Natural killer cell treated with Interleukin-12 subunit alpha and Interleukin-12 subunit beta and Interleukin-15 and Interleukin-18, amount 100 ng/mL, for 72 hours (primary cell): ENCODE measurements around the gene ELP5. TPM values are rescaled to one million over a fixed set of nuclear protein-coding genes. Genes with fewer than 3 reads are reported as not detected.

ENCODE experiments used
- ATAC-seq, 2 donors: fragments of 150-1000 bp; cut with Tn5 transposase in 1 of 2; sonication (Bioruptor Pico), chemical (Tn5 transposase) in 1 of 2; 2 replicates each; pipeline ENCODE4 v1.10.0; 2021
- DNase-seq: peaks from one replicate; pipeline ENCODE4 v3.0.0; 2022; ENCODE audit warnings: low spot score
- H3K27ac Mint-ChIP-seq, 2 donors: 1 replicate in 1 of 2; 2 replicates in 1 of 2; pipeline ENCODE4 v1.8.0; 2022; ENCODE audit warnings: mixed read lengths in 2 of 2, mild to moderate bottlenecking in 1 of 2, moderate library complexity in 1 of 2
- H3K27me3 Mint-ChIP-seq, 2 donors: 1 replicate in 1 of 2; 2 replicates in 1 of 2; pipeline ENCODE4 v1.8.0; 2022; ENCODE audit warnings: mixed read lengths in 2 of 2
- H3K36me3 Mint-ChIP-seq: one replicate; pipeline ENCODE4 v1.8.0; 2022; ENCODE audit warnings: mixed read lengths
- H3K4me1 Mint-ChIP-seq, 2 donors: 1 replicate in 1 of 2; 2 replicates in 1 of 2; pipeline ENCODE4 v1.8.0; 2022; ENCODE audit warnings: low read depth in 2 of 2, mixed read lengths in 2 of 2, mild to moderate bottlenecking in 1 of 2
- H3K4me3 Mint-ChIP-seq: one replicate; pipeline ENCODE4 v1.8.0; 2022; ENCODE audit warnings: mixed read lengths
- H3K9me3 Mint-ChIP-seq: 2 replicates; pipeline ENCODE4 v1.8.0; 2022; ENCODE audit warnings: mixed read lengths
- total RNA-seq, 2 donors: library from RNA; stranded (reverse); gene quantifications; one replicate each; pipeline ENCODE4 v1.2.3, GENCODE V29; 2022

Gene ELP5
- 10 to 100 TPM; 43.5 to 70.5 TPM for total RNA-seq

DNA sequence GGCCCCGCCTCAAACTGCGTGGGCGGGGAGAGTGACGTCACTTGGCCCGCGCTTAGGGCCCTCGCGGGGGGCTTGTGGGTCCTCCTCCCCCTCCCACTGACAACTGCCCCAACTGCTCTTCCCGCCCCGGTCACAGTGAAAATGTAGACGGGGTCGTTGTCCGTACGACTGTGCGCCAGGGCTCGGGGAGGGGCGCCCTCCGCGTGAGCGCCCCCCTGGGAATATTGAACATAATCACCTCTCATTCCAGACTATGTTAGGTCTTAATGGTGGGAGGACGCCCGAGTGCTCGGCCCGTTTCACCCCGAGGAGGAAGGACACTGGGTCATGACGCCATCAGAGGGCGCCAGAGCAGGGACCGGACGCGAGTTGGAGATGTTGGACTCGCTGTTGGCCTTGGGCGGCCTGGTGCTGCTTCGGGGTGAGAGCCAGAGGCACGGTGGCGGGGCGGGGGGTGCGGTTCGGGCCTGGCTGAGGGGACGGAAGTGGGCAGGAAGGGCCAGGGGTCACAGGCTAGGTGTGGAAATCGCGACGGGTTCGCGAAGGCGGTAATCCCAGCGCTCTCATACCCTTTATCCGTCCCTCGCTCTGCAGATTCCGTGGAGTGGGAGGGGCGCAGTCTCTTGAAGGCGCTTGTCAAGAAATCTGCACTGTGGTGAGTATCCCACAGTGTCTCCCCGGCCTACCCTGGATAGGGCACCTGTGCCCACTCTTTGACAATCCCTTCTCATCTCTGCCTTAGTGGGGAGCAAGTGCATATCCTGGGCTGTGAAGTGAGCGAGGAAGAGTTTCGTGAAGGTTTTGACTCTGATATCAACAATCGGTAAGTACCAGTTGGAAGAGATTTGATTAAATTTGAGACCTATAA, at the start of gene ELP5:
ELP5 (plus strand) TSS at position 40 of the 868 bp plus-strand sequence; CDS start at position 376, 336 bp downstream.
- H3K4me3 Mint-ChIP-seq: peak within 1 kb of the TSS; percentile 94
- ATAC-seq (peak; percentile 79 to 80), DNase-seq (peak; percentile 93)
- no peaks in the 10 kb centered on the region for H3K9me3 Mint-ChIP-seq
- peaks cover 41 to 46% of the 10 kb centered on the region in 2 donors for H3K4me1 Mint-ChIP-seq
- H3K27ac Mint-ChIP-seq: peak within 1 kb of the TSS; percentile 86 to 97
- H3K27me3 Mint-ChIP-seq: no peaks in the 10 kb centered on the region
- H3K36me3 Mint-ChIP-seq: peaks cover 19% of the 10 kb centered on the region

- DNase-seq (no peak), ATAC-seq (no peak)
- Mint-ChIP-seq H3K36me3 (no peaks in the 10 kb centered on the region), H3K4me1 (peaks cover 28 to 33% of the 10 kb centered on the region in 2 donors), H3K27ac (peak overlapping the region; percentile 81 to 85), H3K4me3 (peak overlapping the region; percentile 87), H3K9me3 (no peaks in the 10 kb centered on the region), H3K27me3 (no peaks in the 10 kb centered on the region)
These were observed 48.6 kb upstream of the ELP5 start for GRCh38 chr17:7203391-7203790.

DNA sequence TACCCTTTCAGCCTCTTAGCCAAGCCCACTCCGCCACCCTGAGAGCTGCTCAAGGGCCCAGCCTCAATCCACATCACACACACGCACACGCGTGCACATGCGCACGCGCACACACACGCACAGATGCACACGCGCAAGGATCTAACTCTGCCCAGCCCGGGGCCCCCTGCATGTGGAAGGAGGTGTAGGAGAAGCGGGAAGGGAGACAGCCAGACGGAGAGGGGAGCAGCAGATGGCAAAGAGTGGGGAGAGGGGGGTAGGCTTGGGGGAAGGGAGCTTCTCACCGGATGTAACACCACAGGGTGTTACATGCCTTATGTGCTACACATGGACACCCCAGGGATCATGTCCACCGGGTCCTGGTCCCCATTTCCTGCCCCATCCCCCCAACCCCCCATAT, 47.7 kb upstream of the ELP5 start:
- H3K4me1 Mint-ChIP-seq: peaks cover 28 to 33% of the 10 kb centered on the region in 2 donors
- H3K9me3 Mint-ChIP-seq: no peaks in the 10 kb centered on the region
- H3K36me3 Mint-ChIP-seq: no peaks in the 10 kb centered on the region
- ATAC-seq (peak in 1 of 2 donors; percentile 41), DNase-seq (no peak)
- peak overlapping the region; percentile 87 for H3K4me3 Mint-ChIP-seq
- peak overlapping the region; percentile 81 to 85 for H3K27ac Mint-ChIP-seq
- no peaks in the 10 kb centered on the region for H3K27me3 Mint-ChIP-seq

DNA sequence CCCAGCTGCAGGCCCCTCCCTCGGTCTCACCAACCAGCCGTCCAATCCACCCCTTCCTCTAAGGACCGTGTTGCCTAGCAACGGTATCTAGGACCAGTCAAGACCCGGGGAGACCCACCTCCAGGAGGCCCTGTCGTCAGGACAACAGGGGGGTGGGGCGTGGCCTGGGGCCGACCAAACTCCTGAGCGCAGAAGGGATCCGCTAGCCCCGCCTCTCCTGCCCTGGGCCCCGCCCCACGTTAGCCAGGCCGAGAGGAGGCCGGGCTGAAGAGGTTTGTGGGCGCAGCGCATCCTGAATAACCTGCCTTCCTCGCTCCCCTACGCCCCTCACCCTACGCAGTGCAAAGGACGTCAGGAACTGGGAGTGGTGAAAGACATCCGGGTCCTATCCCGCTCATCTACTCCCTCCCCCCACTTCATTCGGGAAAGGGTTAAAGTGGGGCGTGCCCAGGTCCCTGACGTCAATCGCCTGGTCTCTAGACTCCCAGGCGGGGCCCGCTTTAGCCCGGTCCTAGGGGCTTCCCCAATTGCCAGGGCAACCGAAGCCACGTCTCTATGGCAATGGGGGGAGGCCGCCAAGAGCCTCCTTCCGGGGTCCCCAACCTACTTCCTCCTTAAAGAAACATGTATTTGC, 47.1 kb upstream of the ELP5 start:
- H3K4me1 Mint-ChIP-seq: peaks cover 28 to 33% of the 10 kb centered on the region in 2 donors
- peak overlapping the region; percentile 87 for H3K4me3 Mint-ChIP-seq
- H3K27me3 Mint-ChIP-seq: no peaks in the 10 kb centered on the region
- ATAC-seq (peak; percentile 92 to 93), DNase-seq (peak; percentile 93)
- peak overlapping the region; percentile 81 to 85 for H3K27ac Mint-ChIP-seq
- no peaks in the 10 kb centered on the region for H3K36me3 Mint-ChIP-seq
- no peaks in the 10 kb centered on the region for H3K9me3 Mint-ChIP-seq

GRCh38 chr17:7205561-7205960, 46.5 kb upstream of the ELP5 start:
- no peaks in the 10 kb centered on the region for H3K9me3 Mint-ChIP-seq
- H3K27me3 Mint-ChIP-seq: peaks cover 0 to 3% of the 10 kb centered on the region in 2 donors
- H3K4me1 Mint-ChIP-seq: peaks cover 28 to 33% of the 10 kb centered on the region in 2 donors
- DNase-seq (no peak), ATAC-seq (no peak)
- peak overlapping the region; percentile 81 to 85 for H3K27ac Mint-ChIP-seq
- no peaks in the 10 kb centered on the region for H3K36me3 Mint-ChIP-seq
- H3K4me3 Mint-ChIP-seq: peak overlapping the region; percentile 87

GRCh38 chr17:7207120-7208001, 44.7 kb upstream of the ELP5 start:
- H3K27ac Mint-ChIP-seq: peak overlapping the region; percentile 25 to 85
- DNase-seq (no peak), ATAC-seq (no peak)
- H3K4me1 Mint-ChIP-seq: peaks cover 28 to 38% of the 10 kb centered on the region in 2 donors
- H3K36me3 Mint-ChIP-seq: no peaks in the 10 kb centered on the region
- no peaks in the 10 kb centered on the region for H3K9me3 Mint-ChIP-seq
- no peak overlapping the region for H3K4me3 Mint-ChIP-seq
- H3K27me3 Mint-ChIP-seq: peaks cover 5 to 9% of the 10 kb centered on the region in 2 donors

- H3K4me3 Mint-ChIP-seq: no peak overlapping the region
- peaks cover 28 to 39% of the 10 kb centered on the region in 2 donors for H3K4me1 Mint-ChIP-seq
- no peak overlapping the region for H3K27ac Mint-ChIP-seq
- ATAC-seq (no peak), DNase-seq (no peak)
- H3K36me3 Mint-ChIP-seq: no peaks in the 10 kb centered on the region
- peaks cover 6 to 9% of the 10 kb centered on the region in 2 donors for H3K27me3 Mint-ChIP-seq
- no peaks in the 10 kb centered on the region for H3K9me3 Mint-ChIP-seq
These were observed 43.9 kb upstream of the ELP5 start for GRCh38 chr17:7208027-7208571.

GRCh38 chr17:7208754-7209460, 43.1 kb upstream of the ELP5 start:
- ATAC-seq (no peak), DNase-seq (no peak)
- H3K4me1 Mint-ChIP-seq: peaks cover 32 to 41% of the 10 kb centered on the region in 2 donors
- no peaks in the 10 kb centered on the region for H3K36me3 Mint-ChIP-seq
- H3K27me3 Mint-ChIP-seq: peaks cover 6 to 9% of the 10 kb centered on the region in 2 donors
- H3K9me3 Mint-ChIP-seq: no peaks in the 10 kb centered on the region
- no peak overlapping the region for H3K4me3 Mint-ChIP-seq
- no peak overlapping the region for H3K27ac Mint-ChIP-seq

GRCh38 chr17:7211491-7212273, 40.3 kb upstream of the ELP5 start:
- no peaks in the 10 kb centered on the region for H3K9me3 Mint-ChIP-seq
- H3K27me3 Mint-ChIP-seq: peaks cover 6 to 9% of the 10 kb centered on the region in 2 donors
- no peaks in the 10 kb centered on the region for H3K36me3 Mint-ChIP-seq
- no peak for DNase-seq
- no peak overlapping the region for H3K4me3 Mint-ChIP-seq
- no peak overlapping the region for H3K27ac Mint-ChIP-seq
- H3K4me1 Mint-ChIP-seq: peaks cover 28 to 36% of the 10 kb centered on the region in 2 donors
- ATAC-seq: no peak

GRCh38 chr17:7213895-7214299, 38.1 kb upstream of the ELP5 start:
- ATAC-seq (no peak), DNase-seq (no peak)
- Mint-ChIP-seq H3K4me1 (peaks cover 32 to 40% of the 10 kb centered on the region in 2 donors), H3K9me3 (no peaks in the 10 kb centered on the region), H3K36me3 (no peaks in the 10 kb centered on the region), H3K27me3 (peaks cover 6 to 9% of the 10 kb centered on the region in 2 donors), H3K27ac (peak overlapping the region; percentile 83 to 87), H3K4me3 (peak overlapping the region; percentile 92)

DNA sequence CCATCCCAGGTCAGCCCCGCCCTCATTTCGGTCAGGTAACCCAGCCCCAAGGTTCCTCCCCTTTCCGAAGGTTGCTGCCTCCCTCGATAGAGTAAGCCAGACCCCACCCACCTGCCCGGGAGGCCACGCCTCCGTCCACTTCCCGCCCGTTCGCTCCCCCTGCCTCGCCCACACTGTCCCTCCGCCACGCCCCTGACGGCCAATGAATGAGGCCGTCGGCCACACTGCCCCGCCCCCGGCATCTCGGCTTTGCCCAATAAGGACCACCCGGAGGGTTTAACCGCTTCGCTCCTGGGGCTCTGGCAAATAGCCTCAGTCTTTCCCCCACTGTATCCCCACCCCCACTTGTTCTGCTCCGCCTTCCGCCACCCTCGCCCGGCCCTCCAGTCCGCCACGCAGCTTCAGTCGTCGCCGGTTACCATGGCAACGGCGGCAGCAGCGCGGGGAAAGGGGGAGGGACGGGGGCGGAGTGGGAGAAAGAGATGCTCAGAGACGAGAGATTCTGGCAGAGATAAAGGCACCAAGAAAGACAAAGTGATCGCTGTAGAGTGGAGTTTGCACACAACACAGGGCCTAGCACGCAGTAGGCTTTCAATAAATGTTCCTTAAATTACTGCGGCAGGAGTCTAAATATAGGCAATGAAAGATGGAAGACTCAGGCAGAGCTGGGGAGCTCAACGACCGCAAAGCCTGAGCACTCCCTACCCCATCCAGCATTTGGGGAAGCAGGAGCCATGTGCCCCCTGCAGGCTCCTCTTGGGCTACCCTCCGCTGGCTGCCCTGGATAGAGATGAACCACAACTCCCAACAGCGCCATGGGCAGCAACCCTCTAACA, 37.5 kb upstream of the ELP5 start:
- Mint-ChIP-seq H3K4me3 (peak overlapping the region; percentile 92), H3K27me3 (peaks cover 6 to 9% of the 10 kb centered on the region in 2 donors), H3K36me3 (no peaks in the 10 kb centered on the region), H3K9me3 (no peaks in the 10 kb centered on the region), H3K27ac (peak overlapping the region; percentile 83 to 87), H3K4me1 (peaks cover 38 to 47% of the 10 kb centered on the region in 2 donors)
- ATAC-seq: peak; percentile 93 to 95
- DNase-seq: peak; percentile 99
